DMS 273 treated with DMSO at 0.1 percent for 48 hours (cell line): ENCODE data around the gene CTSW.

ENCODE experiments used
- DNase-seq: peaks from one replicate; lab custom pipeline; 2025; lab: John Stamatoyannopoulos, UW

The CTSW gene

GRCh38 chr11:65903715-65904114, 24.1 kb downstream of the CTSW start:
- no peak for DNase-seq

- DNase-seq, result no peak
These were observed 27.0 kb downstream of the CTSW start for GRCh38 chr11:65906602-65907001.

GRCh38 chr11:65907878-65908277, 28.2 kb downstream of the CTSW start:
- no peak for DNase-seq

GRCh38 chr11:65911682-65912568, 32.3 kb downstream of the CTSW start:
- DNase-seq, result peak; percentile 26

GRCh38 chr11:65912845-65913244, 33.2 kb downstream of the CTSW start:
- DNase-seq, result no peak

- DNase-seq, result peak; percentile 30
These were observed 35.6 kb downstream of the CTSW start for GRCh38 chr11:65915101-65915820.

- DNase-seq, result no peak
These were observed 36.2 kb downstream of the CTSW start for GRCh38 chr11:65915821-65916251.

- no peak for DNase-seq
These were observed 36.8 kb downstream of the CTSW start for GRCh38 chr11:65916391-65916790.

- no peak for DNase-seq
These were observed 37.4 kb downstream of the CTSW start for GRCh38 chr11:65917077-65917433.

- DNase-seq, result no peak
These were observed 38.0 kb downstream of the CTSW start for GRCh38 chr11:65917434-65918210.

GRCh38 chr11:65918211-65919140, 38.8 kb downstream of the CTSW start, which contains the start of gene C11orf68:
C11orf68 (minus strand) TSS chr11:65919062; CDS start chr11:65919031, 31 bp downstream.
- no peak for DNase-seq

GRCh38 chr11:65919141-65919572, 39.5 kb downstream of the CTSW start, which contains the start of gene DRAP1:
DRAP1 (plus strand) TSS chr11:65919426; CDS start chr11:65919502, 76 bp downstream.
- DNase-seq, result peak; percentile 78

- no peak for DNase-seq
These were observed 40.1 kb downstream of the CTSW start for GRCh38 chr11:65919573-65920371.

- no peak for DNase-seq
These were observed 40.8 kb downstream of the CTSW start for GRCh38 chr11:65920372-65920802.

GRCh38 chr11:65921033-65921555, 41.5 kb downstream of the CTSW start:
- no peak for DNase-seq

- DNase-seq, result no peak
These were observed 42.2 kb downstream of the CTSW start for GRCh38 chr11:65921876-65922275.

GRCh38 chr11:65922565-65922964, 42.9 kb downstream of the CTSW start:
- DNase-seq, result no peak

- no peak for DNase-seq
These were observed 45.8 kb downstream of the CTSW start for GRCh38 chr11:65925397-65925796.

- DNase-seq, result no peak
These were observed 48.3 kb downstream of the CTSW start for GRCh38 chr11:65927904-65928397.

- no peak for DNase-seq
These were observed 49.0 kb downstream of the CTSW start for GRCh38 chr11:65928667-65929066.
